T47D (cell line): ENCODE results near the gene ZC3H6.

ENCODE experiments used
- DNase-seq, 2 experiments: peaks; one replicate each; pipeline versions ENCODE4 v3.0.0 to v3.0.0-alpha.2; 2011 to 2012; ENCODE audit warnings: low read depth in 1 of 2, low spot score in 1 of 2
- JUND ChIP-seq: IDR thresholded peaks from 2 replicates; pipeline ENCODE4 v1.6.1; 2012; ENCODE audit warnings: low read depth
- in situ Hi-C: cut with HindIII; loops from 2 replicates; pipeline ENCODE4 v1.10.0; 2016; ENCODE audit warnings: low sequenced_read_pairs, low pct_unique_long_range_greater_than_20kb

The ZC3H6 gene

GRCh38 chr2:112275311-112275886 lies at the start of gene ZC3H6:
Gene ZC3H6 (plus strand): TSS chr2:112275597. CDS start chr2:112275995, 398 bp downstream.
- peak; percentile 77 to 97 for DNase-seq
- in situ Hi-C loops: no loop called here
- TF ChIP-seq JUND: no peak

DNA sequence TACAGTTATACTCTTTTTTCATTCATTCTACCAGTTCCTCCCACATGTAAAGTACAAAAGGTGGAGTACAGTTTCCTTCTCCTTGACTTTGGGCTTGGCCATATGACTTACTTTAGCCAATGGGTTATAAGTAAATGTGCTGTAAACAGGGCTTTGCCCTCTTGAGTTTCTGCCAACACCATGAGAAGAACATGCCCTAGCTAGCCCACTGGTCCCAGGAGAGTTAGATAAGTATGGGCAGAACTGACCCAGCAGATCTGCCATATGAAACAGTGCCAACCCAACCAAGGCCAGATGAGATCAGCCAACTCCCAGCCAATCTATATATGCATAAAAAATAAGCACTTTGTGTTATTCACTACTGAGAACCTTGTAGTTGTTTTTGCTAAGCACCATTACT lies 46.0 kb upstream of the ZC3H6 start:
- no peak for TF ChIP-seq JUND
- in situ Hi-C loops: no loop called here
- no peak for DNase-seq

DNA sequence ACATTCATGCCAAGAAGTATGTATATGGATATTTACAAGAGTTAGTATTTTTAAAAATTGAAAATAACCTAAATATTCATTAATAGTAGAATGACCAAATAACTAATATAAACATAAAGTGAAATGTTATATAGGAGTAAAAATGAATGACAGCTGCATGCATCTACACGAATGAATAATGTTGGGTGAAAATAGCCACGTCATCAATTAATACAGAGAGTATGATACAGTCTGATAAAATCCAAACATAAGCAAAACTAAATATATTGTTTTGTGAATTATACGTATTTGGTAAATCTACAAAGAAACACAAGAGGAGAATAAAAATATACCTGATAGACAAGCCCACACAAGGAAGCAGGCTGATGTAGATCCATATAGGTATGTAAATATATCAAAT lies 45.0 kb upstream of the ZC3H6 start:
- no peak for DNase-seq
- TF ChIP-seq JUND: no peak
- in situ Hi-C loops: no loop called here

DNA sequence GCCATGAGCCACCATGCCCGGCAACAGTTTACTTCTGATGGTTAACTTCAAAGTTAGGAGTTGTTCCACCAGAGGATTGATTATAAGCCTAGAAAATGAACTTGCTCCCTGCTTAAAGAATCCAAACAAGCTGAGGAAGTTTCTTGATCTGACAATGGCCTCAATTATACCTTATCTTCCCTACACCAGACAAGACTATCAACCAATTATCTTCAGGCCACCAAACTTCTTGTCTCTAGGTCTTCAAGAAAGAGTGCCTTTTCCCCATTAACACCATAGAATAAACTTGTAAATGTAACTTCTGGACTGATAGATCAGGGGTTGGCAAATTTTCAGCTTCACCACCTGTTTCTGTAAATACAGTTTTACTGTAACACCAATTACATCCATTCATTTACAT lies 35.5 kb upstream of the ZC3H6 start:
- in situ Hi-C loops: no loop called here
- DNase-seq: no peak
- no peak for TF ChIP-seq JUND

GRCh38 chr2:112242384-112242783 lies 33.0 kb upstream of the ZC3H6 start:
- DNase-seq: no peak
- in situ Hi-C loops: no loop called here
- TF ChIP-seq JUND: no peak

- DNase-seq: no peak
- TF ChIP-seq JUND: no peak
- in situ Hi-C loops: no loop called here
These were observed 32.2 kb upstream of the ZC3H6 start for GRCh38 chr2:112243233-112243632.

DNA sequence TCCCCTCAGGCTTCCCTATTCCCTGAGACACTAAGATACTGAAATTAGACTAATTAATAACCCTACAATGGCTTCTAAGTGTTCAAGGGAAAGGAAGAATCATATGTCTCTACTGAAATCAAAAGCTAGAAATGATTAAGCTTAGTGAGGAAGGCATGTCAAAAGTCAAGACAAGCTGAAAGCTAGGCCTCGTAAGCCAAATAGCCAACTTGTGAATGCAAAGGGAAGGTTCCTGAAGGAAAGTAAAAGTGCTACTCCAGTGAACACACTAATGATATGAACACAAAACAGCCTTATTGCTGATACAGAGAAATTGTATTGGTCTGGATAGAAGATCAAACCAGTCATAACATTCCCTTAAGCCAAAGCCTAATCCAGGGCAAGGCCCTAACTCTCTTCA lies 30.5 kb upstream of the ZC3H6 start:
- no peak for DNase-seq
- no peak for TF ChIP-seq JUND
- in situ Hi-C loops: no loop called here

DNA sequence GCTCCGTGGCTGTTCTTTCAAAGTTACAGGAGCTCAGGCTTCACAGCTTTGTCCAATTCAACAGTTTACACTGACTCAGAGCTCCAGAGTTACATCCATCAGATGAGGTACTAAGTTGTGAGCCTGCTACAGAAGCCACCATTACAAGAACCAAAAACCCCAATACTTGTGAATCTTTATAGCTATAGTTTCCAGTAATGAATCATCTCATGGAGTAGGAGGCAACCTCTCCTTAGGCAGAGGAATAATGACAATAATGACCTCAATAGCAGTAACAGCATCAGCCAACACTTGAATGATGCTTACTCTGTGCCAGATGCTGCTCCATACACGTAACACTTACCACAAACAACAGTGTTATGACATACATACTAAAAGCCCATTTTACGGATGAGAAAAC lies 24.1 kb upstream of the ZC3H6 start:
- in situ Hi-C loops: no loop called here
- no peak for TF ChIP-seq JUND
- DNase-seq: no peak

GRCh38 chr2:112253261-112253815 lies 22.1 kb upstream of the ZC3H6 start:
- TF ChIP-seq JUND: no peak
- in situ Hi-C loops: no loop called here
- no peak for DNase-seq

- TF ChIP-seq JUND: no peak
- DNase-seq: peak; percentile 92 to 94
- in situ Hi-C loops: no loop called here
These were observed 20.7 kb upstream of the ZC3H6 start, which contains the start of gene ZC3H8 for GRCh38 chr2:112254466-112255240. Gene ZC3H8 (minus strand): TSS chr2:112255042. CDS start chr2:112254981, 61 bp downstream.

GRCh38 chr2:112255875-112256274 lies 19.5 kb upstream of the ZC3H6 start:
- in situ Hi-C loops: no loop called here

DNA sequence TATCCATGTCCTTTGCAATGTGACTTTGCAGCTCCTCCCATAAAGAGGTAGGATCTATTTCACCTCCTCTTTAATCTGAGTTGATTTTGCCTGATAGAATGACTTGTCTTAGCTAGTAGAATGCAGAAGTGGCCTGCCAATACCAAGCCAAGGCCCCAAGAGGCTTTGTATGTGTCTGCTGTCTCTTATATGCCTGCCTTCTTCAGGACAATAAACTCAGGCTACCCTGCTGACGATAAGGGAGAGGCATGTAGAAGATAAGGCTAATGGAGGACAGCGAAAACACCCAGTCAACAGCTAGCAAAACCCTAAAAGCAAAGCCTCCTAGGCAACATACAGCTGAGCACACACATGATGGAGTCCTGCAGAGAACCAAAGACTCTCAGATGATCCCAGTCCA lies 18.7 kb upstream of the ZC3H6 start:
- DNase-seq: no peak
- TF ChIP-seq JUND: no peak
- in situ Hi-C loops: no loop called here

More at GRCh38 chr2:112255875-112256274, 19.5 kb upstream of the ZC3H6 start:
- no peak for DNase-seq
- TF ChIP-seq JUND: no peak

DNA sequence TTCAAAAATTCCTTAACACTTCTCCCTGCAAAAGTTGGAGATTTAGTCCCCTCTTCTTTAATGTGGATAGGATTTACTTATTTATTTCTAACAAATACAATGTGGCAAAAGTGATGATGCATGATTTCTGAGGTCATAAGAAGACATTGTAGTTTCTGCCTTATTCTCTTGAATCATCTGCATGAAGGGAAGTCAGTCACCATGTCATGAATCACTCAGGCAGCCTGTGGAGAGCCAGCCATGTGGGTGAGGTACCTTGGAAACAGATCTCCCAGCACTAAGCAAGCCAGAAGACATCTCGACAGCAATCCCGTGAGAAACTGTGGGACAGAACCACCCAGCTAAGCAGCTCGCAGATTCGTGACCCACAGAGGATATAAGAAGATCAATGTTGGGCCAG lies 17.8 kb upstream of the ZC3H6 start:
- TF ChIP-seq JUND: no peak
- no peak for DNase-seq
- in situ Hi-C loops: no loop called here
